Keratinocyte (primary cell): Measurements from ENCODE around the gene TNS1. TPM values are rescaled to one million over a fixed set of nuclear protein-coding genes. Genes with fewer than 3 reads are reported as not detected.

Experiments
- DNase-seq: peaks from one replicate; pipeline ENCODE4 v3.0.0-alpha.2; 2011; ENCODE audit warnings: low read depth, missing footprints, low spot score
- FAIRE-seq: peaks from 2 replicates; lab custom pipeline; 2011; peaks lifted over from hg19 to GRCh38; lab: Jason Lieb, UNC
- H2AFZ ChIP-seq: 2 replicates; pipeline ENCODE4 v1.6.0; 2012; ENCODE audit warnings: low read length, control low read depth, inconsistent platforms; ENCODE audit not compliant: control insufficient read depth
- H3K27ac ChIP-seq: 2 replicates; pipeline ENCODE4 v1.5.1; 2011; ENCODE audit warnings: low read length; ENCODE audit not compliant: control insufficient read depth, insufficient read depth
- H3K27me3 ChIP-seq: 3 replicates; pipeline ENCODE4 v1.6.0; 2011; ENCODE audit warnings: low read length; ENCODE audit not compliant: control insufficient read depth, insufficient read depth; ENCODE audit errors: extremely low read depth
- H3K36me3 ChIP-seq, 2 experiments: 2 replicates in 1 of 2; 3 replicates in 1 of 2; pipeline ENCODE4 v1.5.1; 2011; ENCODE audit warnings: low read length in 2 of 2, mild to moderate bottlenecking in 1 of 2; ENCODE audit not compliant: control insufficient read depth in 2 of 2, insufficient read depth in 2 of 2; ENCODE audit errors: extremely low read depth in 1 of 2
- H3K4me1 ChIP-seq: 3 replicates; pipeline ENCODE4 v1.5.1; 2011; ENCODE audit warnings: low read length; ENCODE audit not compliant: control insufficient read depth, insufficient read depth; ENCODE audit errors: extremely low read depth
- H3K4me2 ChIP-seq: 3 replicates; pipeline ENCODE4 v1.6.0; 2011; ENCODE audit warnings: low read depth, low read length; ENCODE audit not compliant: control insufficient read depth, insufficient read depth; ENCODE audit errors: extremely low read depth
- H3K4me3 ChIP-seq, 3 experiments: fragments of 200-600 bp in 1 of 3; sonication (generic) in 1 of 3; 2 replicates in 2 of 3; 3 replicates in 1 of 3; pipeline ENCODE4 v1.5.1; 2011 to 2016; ENCODE audit warnings: low read length in 3 of 3, mild to moderate bottlenecking in 3 of 3, control low read depth in 2 of 3, inconsistent platforms in 1 of 3, low read depth in 1 of 3, mixed read lengths in 1 of 3, mixed run types in 1 of 3, moderate library complexity in 1 of 3; ENCODE audit not compliant: control insufficient read depth in 2 of 3, insufficient read depth in 2 of 3; ENCODE audit errors: extremely low read depth in 1 of 3
- H3K79me2 ChIP-seq: 2 replicates; pipeline ENCODE4 v1.6.0; 2012; ENCODE audit warnings: low read length; ENCODE audit not compliant: control insufficient read depth, insufficient read depth
- H3K9ac ChIP-seq: 3 replicates; pipeline ENCODE4 v1.6.0; 2011; ENCODE audit warnings: low read length; ENCODE audit not compliant: control insufficient read depth, insufficient read depth; ENCODE audit errors: extremely low read depth
- H3K9me1 ChIP-seq: 3 replicates; pipeline ENCODE4 v1.6.0; 2011; ENCODE audit warnings: low read length; ENCODE audit not compliant: control insufficient read depth, insufficient read depth; ENCODE audit errors: extremely low read depth
- H3K9me3 ChIP-seq: 2 replicates; pipeline ENCODE4 v1.5.1; 2012; ENCODE audit warnings: low read depth, low read length; ENCODE audit not compliant: control insufficient read depth
- H4K20me1 ChIP-seq: 3 replicates; pipeline ENCODE4 v1.6.0; 2011; ENCODE audit warnings: low read length; ENCODE audit not compliant: control insufficient read depth, insufficient read depth; ENCODE audit errors: extremely low read depth
- EZH2 ChIP-seq: IDR thresholded peaks from one replicate; pipeline ENCODE4 v1.6.1; 2012; ENCODE audit warnings: inconsistent platforms, mild to moderate bottlenecking, low read length, moderate library complexity
- dilution Hi-C: fragments of 300-500 bp; cut with MboI; formaldehyde crosslinking; loops from one replicate; pipeline ENCODE4 v1.7.0; 2020; ENCODE audit warnings: low sequenced_read_pairs; ENCODE audit not compliant: extremely low pct_ligation_motif_present
- polyA plus RNA-seq, 5 experiments: library from polyadenylated mRNA; depleted of rRNA in 3 of 5; stranded (reverse) in 3 of 5; stranded (forward) in 1 of 5; unstranded in 1 of 5; fragments of >200 nt; gene quantifications; 1 replicate in 1 of 5; 2 replicates in 3 of 5; 3 replicates in 1 of 5; pipeline versions ENCODE4 v1.2.1 to v1.2.3, GENCODE V29; 2011 to 2012; ENCODE audit warnings: missing spikeins in 2 of 5, low read depth in 1 of 5, low replicate concordance in 1 of 5
- TF ChIP-seq, protein P1 (sequence below), 3 experiments: IDR thresholded peaks in 1 of 3; conservative IDR thresholded peaks in 1 of 3; optimal IDR thresholded peaks in 1 of 3; 2 replicates in 2 of 3; 3 replicates in 1 of 3; pipeline versions ENCODE3 to v1.5.1; 2011; ENCODE audit warnings: low read length in 3 of 3, mild to moderate bottlenecking in 3 of 3, moderate library complexity in 2 of 3, control low read depth in 1 of 3, inconsistent platforms in 1 of 3; ENCODE audit not compliant: insufficient read depth in 2 of 3; ENCODE audit errors: extremely low read depth in 1 of 3

Gene TNS1
- polyA plus RNA-seq, 1 donor (not counting 4 experiments of a cell fraction or from before 2014, with no cell fraction given) = 2.5 TPM

DNA sequence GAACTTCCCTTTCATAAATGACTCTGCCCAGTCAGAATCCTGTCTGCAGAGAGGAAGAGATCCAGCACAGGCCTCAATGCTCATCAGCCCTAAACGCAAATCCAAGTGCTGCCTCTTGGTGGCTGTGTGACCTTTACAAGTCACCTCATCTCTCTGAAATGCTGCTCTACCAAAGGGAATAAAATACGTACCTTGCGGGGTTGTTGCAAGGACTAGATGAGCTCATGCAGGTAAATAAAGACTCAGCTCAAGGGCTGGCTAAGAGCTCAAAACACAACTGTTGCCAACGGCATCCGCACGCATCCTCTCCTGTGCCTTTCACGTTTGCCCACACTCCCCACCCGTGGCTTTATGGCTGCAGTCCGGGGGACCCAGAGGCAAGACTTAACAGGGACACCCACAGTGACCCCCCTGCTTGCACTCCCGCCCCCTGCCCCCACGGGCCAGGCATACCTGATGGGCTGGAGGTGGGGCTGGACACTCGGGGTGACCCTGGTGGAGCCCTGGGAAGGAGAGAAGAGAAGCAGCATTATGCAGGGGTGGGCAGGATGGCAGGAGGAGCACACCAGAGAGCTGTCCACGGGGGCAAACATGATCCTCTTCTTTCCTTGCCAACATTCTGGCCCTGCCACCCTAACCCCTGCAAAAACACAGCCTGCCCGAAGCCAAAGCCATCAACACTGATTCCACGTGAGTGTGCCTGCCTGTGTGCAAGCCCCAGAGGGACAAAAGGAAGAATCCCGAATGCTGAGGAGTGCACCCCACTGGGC, 102.6 kb downstream of the TNS1 start:
- Histone ChIP-seq H3K9ac (no peak overlapping the region), H3K4me3 (no peak overlapping the region), H2AFZ (no peak overlapping the region), H3K4me1 (peaks cover 29% of the 10 kb centered on the region), H4K20me1 (no peaks in the 10 kb centered on the region), H3K4me2 (no peak overlapping the region), H3K27ac (no peak overlapping the region), H3K36me3 (no peaks in the 10 kb centered on the region), H3K79me2 (no peaks in the 10 kb centered on the region), H3K9me1 (peaks cover 4% of the 10 kb centered on the region), H3K27me3 (peaks cover 19% of the 10 kb centered on the region), H3K9me3 (no peaks in the 10 kb centered on the region)
- dilution Hi-C loops = no loop called here
- FAIRE-seq = no peak
- no peak for DNase-seq
- TF ChIP-seq EZH2 = no peak
- TF ChIP-seq, protein P1, sequence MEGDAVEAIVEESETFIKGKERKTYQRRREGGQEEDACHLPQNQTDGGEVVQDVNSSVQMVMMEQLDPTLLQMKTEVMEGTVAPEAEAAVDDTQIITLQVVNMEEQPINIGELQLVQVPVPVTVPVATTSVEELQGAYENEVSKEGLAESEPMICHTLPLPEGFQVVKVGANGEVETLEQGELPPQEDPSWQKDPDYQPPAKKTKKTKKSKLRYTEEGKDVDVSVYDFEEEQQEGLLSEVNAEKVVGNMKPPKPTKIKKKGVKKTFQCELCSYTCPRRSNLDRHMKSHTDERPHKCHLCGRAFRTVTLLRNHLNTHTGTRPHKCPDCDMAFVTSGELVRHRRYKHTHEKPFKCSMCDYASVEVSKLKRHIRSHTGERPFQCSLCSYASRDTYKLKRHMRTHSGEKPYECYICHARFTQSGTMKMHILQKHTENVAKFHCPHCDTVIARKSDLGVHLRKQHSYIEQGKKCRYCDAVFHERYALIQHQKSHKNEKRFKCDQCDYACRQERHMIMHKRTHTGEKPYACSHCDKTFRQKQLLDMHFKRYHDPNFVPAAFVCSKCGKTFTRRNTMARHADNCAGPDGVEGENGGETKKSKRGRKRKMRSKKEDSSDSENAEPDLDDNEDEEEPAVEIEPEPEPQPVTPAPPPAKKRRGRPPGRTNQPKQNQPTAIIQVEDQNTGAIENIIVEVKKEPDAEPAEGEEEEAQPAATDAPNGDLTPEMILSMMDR (optimal IDR thresholded peaks at IDR 0.05 in 1 of 3, IDR thresholded peaks at IDR 0.05 in 1 of 3, conservative IDR thresholded peaks at IDR 0.05 in 1 of 3; ENCODE audit: extremely low read depth in 1 of 3, insufficient read depth in 2 of 3, low read length in 3 of 3) = no peak

DNA sequence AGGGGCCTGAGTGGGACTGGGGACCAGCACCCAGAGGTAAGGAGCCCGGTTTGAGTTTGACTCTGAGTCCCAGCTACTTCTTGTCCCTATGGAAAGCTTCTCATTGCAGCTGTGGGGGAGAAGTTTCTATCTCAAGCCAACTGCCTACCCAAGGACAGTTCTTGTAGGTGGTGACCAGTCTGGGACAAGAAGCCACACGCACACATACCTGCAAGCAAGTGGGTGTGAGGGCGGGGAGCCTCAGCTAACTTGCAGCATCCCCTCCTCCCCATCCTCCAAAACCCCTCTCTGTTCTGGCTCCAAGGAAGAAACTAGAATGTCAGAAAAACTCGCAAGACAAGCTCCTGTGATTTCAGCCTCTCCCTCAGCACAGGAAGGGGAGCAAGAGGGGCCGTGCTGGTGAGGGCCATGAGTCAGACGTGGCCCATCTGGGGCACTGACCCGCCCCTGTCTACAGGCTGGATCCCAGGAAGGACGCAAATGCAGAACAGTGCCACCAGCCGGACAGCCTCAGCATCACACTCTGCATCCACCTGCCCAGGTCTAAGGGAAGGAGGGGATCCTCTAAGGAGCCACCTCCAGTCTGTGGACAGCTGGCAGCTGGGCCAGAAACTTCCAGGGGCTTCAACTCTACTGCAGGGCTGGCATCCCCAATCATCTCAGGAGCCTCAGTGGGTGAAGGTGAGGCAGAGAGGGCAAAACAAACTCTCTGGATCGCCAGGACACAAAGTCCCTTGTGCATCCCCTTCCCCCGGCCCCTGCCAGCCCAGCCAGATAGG, 103.4 kb downstream of the TNS1 start:
- H3K9me1 ChIP-seq = peaks cover 4% of the 10 kb centered on the region
- H3K79me2 ChIP-seq = no peaks in the 10 kb centered on the region
- H3K27ac ChIP-seq = no peak overlapping the region
- peaks cover 12% of the 10 kb centered on the region for H3K27me3 ChIP-seq
- H3K4me3 ChIP-seq = no peak overlapping the region
- H3K9ac ChIP-seq = no peak overlapping the region
- H3K36me3 ChIP-seq = no peaks in the 10 kb centered on the region
- dilution Hi-C loops = no loop called here
- H2AFZ ChIP-seq = no peak overlapping the region
- no peaks in the 10 kb centered on the region for H3K9me3 ChIP-seq
- TF ChIP-seq, protein P1 (optimal IDR thresholded peaks at IDR 0.05 in 1 of 3, IDR thresholded peaks at IDR 0.05 in 1 of 3, conservative IDR thresholded peaks at IDR 0.05 in 1 of 3; ENCODE audit: extremely low read depth in 1 of 3, insufficient read depth in 2 of 3, low read length in 3 of 3) = peak in 2 of 3 experiments; percentile 81 to 84
- TF ChIP-seq EZH2 = no peak
- DNase-seq (peak; percentile 57), FAIRE-seq (peak; percentile 68)
- H3K4me1 ChIP-seq = peaks cover 29% of the 10 kb centered on the region
- peak overlapping the region; percentile 3 for H3K4me2 ChIP-seq
- H4K20me1 ChIP-seq = no peaks in the 10 kb centered on the region
